LNCAP (cell line): ENCODE results near the gene VIM.

Experiments used
- TF ChIP-seq, protein P1 (sequence below): fragments of 450-650 bp; IDR thresholded peaks from 2 replicates; pipeline ENCODE4 v1.5.1; 2017; ENCODE audit warnings: mild to moderate bottlenecking

The VIM gene

DNA sequence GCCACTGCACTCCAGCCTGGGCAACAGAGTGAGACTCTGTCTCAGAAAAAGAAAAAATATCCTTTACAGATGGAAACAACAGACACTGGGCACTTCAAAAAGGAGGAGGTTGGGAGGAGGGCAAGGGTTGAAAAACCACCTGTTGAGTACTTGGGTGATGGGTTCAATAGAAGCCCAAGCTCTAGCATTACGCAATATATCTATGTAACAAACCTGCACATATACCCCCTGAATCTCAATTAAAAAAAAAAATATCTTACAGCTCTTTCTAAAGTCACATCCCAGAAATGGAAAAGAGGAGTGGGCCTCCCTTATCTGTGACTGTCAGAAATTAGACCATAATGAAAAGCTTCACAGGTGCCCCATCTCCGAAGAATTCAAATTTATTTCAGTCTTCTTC is 12.1 kb downstream of the VIM start:
- TF ChIP-seq, protein P1, sequence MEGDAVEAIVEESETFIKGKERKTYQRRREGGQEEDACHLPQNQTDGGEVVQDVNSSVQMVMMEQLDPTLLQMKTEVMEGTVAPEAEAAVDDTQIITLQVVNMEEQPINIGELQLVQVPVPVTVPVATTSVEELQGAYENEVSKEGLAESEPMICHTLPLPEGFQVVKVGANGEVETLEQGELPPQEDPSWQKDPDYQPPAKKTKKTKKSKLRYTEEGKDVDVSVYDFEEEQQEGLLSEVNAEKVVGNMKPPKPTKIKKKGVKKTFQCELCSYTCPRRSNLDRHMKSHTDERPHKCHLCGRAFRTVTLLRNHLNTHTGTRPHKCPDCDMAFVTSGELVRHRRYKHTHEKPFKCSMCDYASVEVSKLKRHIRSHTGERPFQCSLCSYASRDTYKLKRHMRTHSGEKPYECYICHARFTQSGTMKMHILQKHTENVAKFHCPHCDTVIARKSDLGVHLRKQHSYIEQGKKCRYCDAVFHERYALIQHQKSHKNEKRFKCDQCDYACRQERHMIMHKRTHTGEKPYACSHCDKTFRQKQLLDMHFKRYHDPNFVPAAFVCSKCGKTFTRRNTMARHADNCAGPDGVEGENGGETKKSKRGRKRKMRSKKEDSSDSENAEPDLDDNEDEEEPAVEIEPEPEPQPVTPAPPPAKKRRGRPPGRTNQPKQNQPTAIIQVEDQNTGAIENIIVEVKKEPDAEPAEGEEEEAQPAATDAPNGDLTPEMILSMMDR = no peak

DNA sequence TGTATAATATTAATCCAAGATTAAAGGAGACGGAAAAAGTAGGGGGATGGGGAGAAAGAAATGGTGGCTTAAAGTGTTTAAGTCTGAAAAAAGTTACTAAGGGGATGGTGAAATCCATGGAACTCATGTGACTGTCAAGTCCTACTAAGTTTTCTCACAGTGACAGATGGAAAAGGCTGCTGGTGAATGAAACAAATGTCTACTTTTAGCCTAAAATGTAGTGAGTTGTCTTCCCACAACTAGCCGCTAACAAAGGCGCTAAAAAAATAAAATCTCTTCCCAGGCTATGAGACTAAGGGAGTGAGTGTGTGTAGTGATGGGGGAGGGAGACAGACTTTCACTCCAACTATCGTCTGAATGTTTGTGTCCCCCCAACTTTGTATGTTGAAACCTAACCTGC is 12.6 kb downstream of the VIM start:
- TF ChIP-seq, protein P1 = no peak

DNA sequence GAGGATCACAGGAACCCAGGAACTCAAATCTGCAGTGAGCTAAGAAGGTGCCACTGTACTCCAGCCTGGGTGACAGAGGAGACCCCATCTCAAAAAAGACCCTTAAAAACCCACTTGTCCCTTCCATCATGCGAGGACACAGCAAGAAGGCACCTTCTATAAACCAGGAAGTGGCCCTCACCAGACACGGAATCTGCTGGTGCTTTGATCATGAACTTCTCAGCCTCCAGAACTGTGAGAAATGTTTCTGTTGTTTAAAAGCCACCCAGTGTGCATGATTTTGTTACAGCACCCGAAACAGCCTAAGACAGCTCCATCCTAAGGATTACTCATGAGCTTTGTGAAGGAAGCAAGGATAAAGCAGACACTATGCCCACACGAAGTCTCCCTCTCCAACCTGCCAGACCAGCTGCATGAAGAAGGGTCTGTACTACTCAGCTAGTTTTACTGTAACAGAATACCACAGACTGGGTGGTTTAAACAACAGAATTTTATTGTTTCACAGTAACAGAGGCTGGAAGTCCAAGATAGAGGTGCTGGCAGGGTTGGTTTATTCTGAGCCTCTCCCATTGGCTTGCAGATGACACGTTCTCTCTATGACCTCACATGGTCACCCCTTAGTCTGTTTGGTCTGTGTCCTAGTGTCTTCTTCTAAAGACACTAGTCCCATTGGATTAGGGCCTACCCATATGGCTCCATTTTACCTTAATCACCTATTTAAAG is 13.7 kb downstream of the VIM start:
- TF ChIP-seq, protein P1 = no peak

DNA sequence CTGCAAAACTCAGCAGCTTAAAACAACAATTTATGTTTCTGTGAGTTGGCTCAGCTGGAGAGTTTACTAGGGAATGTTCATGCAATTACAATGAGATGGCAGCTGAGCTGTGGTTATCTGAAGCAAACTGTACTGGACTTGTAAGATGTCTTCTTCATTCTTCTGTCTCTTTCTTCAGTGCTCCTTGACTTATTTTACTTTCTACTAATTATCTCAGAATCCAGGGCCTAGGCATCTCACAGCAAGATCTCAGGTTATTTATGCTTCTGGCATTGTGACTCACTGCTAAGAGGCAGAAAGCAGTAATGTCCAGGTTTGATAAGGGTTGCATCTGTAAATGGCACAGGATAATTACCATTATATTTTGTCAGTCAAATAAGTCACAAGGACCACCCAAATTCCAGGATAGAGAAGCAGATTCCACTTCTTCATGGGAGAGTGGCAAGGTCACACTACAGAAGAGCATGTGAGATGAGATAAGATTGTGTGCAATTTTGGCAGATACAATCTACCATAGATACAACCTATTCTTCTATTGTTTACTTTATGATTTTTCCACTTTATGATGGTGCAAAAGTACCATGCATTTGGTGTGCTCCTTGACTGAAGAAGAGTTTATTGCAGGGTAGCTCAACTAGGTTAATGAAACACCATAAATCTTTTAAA is 16.8 kb downstream of the VIM start:
- TF ChIP-seq, protein P1 = no peak

DNA sequence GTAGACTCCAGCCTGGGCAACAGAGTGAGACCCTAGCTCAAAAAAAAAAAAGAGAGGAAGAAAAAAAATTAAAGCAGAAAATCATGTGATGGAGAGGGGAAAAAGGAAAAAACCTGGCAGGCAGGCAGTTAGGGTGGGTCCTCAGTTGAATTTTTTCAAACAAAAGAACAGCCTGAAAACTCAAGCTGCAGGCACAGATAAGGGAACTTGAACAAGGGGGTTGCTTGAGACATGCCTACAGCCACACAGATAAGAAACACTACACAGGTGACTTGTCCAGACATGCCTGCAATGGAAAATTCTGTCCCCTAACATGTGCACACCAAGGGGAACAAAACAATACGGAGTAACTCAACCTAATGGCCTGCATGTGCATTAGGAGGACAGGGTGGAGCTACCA is 19.2 kb downstream of the VIM start:
- TF ChIP-seq, protein P1 = no peak

DNA sequence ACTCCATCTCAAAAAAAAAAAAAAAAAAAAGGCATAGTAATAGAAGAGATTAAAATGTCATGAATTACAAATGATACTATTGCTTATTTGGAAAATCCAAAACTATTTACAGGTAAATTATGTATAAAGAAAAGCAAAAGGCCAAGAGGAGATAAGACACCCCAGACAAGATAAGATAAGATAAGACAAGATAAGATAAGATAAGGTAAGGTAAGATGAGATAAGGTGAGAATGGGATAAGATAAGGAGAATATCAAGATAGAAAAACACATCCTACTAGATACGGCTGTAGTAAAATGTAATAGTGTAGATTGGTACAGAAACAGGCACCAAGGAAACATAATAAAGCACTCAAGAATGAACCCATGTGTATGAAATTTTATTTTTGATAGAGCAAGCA is 20.9 kb downstream of the VIM start:
- TF ChIP-seq, protein P1 = no peak

DNA sequence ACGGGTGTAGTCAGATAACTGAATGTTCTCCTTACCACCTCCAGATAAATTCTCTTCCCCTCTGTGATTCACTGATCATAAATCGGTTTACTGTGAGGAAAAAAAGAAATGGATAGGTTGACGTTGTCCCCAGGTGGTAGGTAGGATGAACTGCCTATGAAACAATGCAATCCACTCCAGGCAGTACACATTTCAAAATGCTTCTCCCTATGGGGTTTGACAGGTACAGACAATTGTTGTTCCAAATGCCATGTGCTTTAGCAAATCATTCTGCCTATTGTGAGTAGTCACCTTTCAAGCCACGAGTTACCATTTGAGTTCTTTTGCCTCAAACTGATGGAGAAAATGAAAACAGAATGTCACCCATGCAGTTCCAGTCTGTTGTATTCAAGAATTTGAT is 21.8 kb downstream of the VIM start:
- TF ChIP-seq, protein P1 = peak; percentile 39; the same call in 1 of the 2 replicates
